Stimulated activated CD4-positive, alpha-beta T cell treated with anti-CD3 and anti-CD28 coated beads, Interleukin-4, amount 100 ng/mL, for 24 hours (primary cell): ENCODE results near the gene PRPF38A.

Experiments
- DNase-seq: peaks from one replicate; pipeline ENCODE4 v3.0.0-alpha.2; 2020

Gene PRPF38A

DNA sequence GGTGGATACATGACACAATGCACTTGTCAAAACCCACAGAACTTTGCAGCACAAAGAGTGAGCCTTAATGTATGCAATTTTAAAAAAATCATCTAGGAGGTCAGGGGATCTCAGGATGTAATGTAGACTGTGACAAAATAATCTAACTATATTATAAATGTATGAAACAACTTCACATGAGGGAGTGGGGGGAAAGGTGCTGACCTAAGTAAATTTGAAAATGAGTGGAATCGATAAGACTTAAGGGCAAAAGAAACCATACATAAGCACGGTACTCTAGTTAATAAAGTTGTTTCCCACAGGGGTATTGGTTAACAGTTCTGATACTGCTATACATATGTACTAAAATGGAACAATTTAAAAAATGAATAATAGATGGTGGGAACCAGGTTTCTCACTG lies 64.7 kb downstream of the PRPF38A start:
- DNase-seq: no peak
